Esophagus (tissue), 2 donors: ENCODE results near the gene GAA. TPM values are rescaled to one million over a fixed set of nuclear protein-coding genes. Genes with fewer than 3 reads are reported as not detected.

ENCODE experiments used
- H3K27ac ChIP-seq, 2 donors: one replicate each; pipeline ENCODE4 v1.5.1; 2013; ENCODE audit warnings: low read depth in 2 of 2, mild to moderate bottlenecking in 2 of 2, inconsistent platforms in 1 of 2, low read length in 1 of 2, moderate library complexity in 1 of 2
- H3K27me3 ChIP-seq, 2 donors: one replicate each; pipeline ENCODE4 v1.6.1; 2013; ENCODE audit warnings: low read length in 2 of 2, control low read depth in 1 of 2, mild to moderate bottlenecking in 1 of 2; ENCODE audit not compliant: insufficient read depth in 2 of 2, control insufficient read depth in 1 of 2
- H3K36me3 ChIP-seq, 2 donors: one replicate each; pipeline ENCODE4 v1.6.1; 2013; ENCODE audit warnings: low read length in 1 of 2; ENCODE audit not compliant: control insufficient read depth in 2 of 2, insufficient read depth in 2 of 2
- H3K4me1 ChIP-seq, 2 donors: one replicate each; pipeline ENCODE4 v1.6.1; 2013; ENCODE audit warnings: low read length in 1 of 2; ENCODE audit not compliant: control insufficient read depth in 2 of 2, insufficient read depth in 2 of 2
- H3K4me3 ChIP-seq, 2 donors: one replicate each; pipeline ENCODE4 v1.5.1; 2013; ENCODE audit warnings: low read length in 2 of 2, mild to moderate bottlenecking in 2 of 2, low read depth in 1 of 2, moderate library complexity in 1 of 2
- H3K9me3 ChIP-seq, 2 donors: one replicate each; pipeline ENCODE4 v1.6.1; 2013; ENCODE audit warnings: mild to moderate bottlenecking in 2 of 2, low read depth in 1 of 2, low read length in 1 of 2, moderate library complexity in 1 of 2; ENCODE audit not compliant: control insufficient read depth in 2 of 2, insufficient read depth in 1 of 2
- WGBS, 2 donors: extraction: QIAGEN DNeasy Blood & Tissue Kit; methylation state at CpG; one replicate each; pipeline ENCODE4 v1.1.7; 2013; 5-methylcytosine and 5-hydroxymethylcytosine counted together
- polyA plus RNA-seq, 2 donors: library from polyadenylated mRNA; stranded (reverse); fragments of 200-250 nt; gene quantifications; one replicate each; pipeline ENCODE4 v1.2.3, GENCODE V29; 2013
- donor health status: healthy with polysubstance abuse.
- donor health status: Bipolar disorder and iron deficiency.

Gene GAA
- polyA plus RNA-seq = 10 to 100 TPM; 10.1 to 14.3 TPM

DNA sequence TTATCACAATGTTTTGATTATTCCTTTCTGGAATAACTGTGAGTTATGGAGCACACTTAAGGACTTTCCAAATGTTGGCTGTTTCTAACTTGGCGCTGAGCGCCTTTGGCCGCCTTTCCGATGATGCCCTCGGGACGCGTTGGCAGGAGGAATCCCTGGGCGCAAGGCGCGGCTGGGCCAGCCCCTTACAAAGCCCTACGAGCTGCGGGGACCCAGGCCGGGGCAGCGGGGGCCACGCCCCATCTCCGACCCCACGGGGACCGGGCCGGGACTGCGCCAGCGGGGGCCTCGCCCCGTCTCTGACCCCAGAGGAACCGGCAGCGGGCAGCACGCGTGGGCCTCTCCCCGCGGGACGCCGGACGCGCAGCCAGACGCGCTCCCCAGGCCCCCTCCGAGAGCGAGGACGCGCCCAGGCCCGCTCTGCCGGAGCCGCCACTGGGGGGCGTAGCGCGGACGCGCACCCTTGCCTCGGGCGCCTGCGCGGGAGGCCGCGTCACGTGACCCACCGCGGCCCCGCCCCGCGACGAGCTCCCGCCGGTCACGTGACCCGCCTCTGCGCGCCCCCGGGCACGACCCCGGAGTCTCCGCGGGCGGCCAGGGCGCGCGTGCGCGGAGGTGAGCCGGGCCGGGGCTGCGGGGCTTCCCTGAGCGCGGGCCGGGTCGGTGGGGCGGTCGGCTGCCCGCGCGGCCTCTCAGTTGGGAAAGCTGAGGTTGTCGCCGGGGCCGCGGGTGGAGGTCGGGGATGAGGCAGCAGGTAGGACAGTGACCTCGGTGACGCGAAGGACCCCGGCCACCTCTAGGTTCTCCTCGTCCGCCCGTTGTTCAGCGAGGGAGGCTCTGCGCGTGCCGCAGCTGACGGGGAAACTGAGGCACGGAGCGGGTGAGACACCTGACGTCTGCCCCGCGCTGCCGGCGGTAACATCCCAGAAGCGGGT is at the start of gene GAA:
Gene GAA (plus strand): TSS at position 571 of the 935 bp plus-strand sequence. CDS start 3,006 bp downstream, outside the sequence.
- WGBS, 2 donors = 0% methylated on average over 109 to 114 of the region's 114 CpGs

DNA sequence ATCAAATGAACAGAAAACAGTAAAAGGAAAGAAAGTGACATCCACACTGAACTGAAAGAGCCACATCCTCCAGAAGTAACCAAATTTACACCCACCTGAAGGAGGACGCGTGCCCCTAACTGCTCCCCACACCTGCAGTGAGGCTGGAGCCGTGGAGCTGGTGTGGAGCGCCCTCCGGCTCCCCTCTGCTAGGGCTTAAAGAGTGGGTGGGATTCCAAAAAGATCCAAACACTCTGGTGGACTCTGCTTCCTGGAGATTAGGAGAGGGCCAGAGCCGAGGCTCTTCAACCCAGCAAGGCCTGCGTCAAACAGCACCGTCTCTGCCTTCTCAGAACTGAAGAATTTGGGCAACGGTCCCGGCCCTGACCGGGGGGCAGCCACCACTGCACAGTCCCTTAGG is 49.7 kb upstream of the GAA start:
- H3K27ac ChIP-seq = no peak overlapping the region
- no peak overlapping the region for H3K4me3 ChIP-seq
- WGBS, 2 donors = 92% methylated on average over 11 of the region's 11 CpGs
- no peaks in the 10 kb centered on the region for H3K4me1 ChIP-seq
- no peaks in the 10 kb centered on the region for H3K27me3 ChIP-seq
- H3K36me3 ChIP-seq = peaks cover 0 to 4% of the 10 kb centered on the region in 2 donors
- H3K9me3 ChIP-seq = no peaks in the 10 kb centered on the region

More for the DNA sequence above, at the start of gene GAA:
- H3K36me3 ChIP-seq = no peaks in the 10 kb centered on the region
- H3K9me3 ChIP-seq = no peaks in the 10 kb centered on the region
- peak within 1 kb of the TSS; percentile 83 for H3K27ac ChIP-seq
- H3K4me1 ChIP-seq = peaks cover 7 to 20% of the 10 kb centered on the region in 2 donors
- H3K27me3 ChIP-seq = no peaks in the 10 kb centered on the region
- peak within 1 kb of the TSS; percentile 76 to 86 for H3K4me3 ChIP-seq

- no peak overlapping the region for H3K4me3 ChIP-seq
- no peaks in the 10 kb centered on the region for H3K9me3 ChIP-seq
- peaks cover 0 to 4% of the 10 kb centered on the region in 2 donors for H3K36me3 ChIP-seq
- no peaks in the 10 kb centered on the region for H3K27me3 ChIP-seq
- no peaks in the 10 kb centered on the region for H3K4me1 ChIP-seq
- no peak overlapping the region for H3K27ac ChIP-seq
- 79 to 85% methylated on average over 10 of the region's 10 CpGs for WGBS, 2 donors
Measured at GRCh38 chr17:80053102-80053501, 48.3 kb upstream of the GAA start.

- WGBS, 2 donors = 90 to 91% methylated on average over 9 of the region's 9 CpGs
- Histone ChIP-seq H3K36me3 (no peaks in the 10 kb centered on the region), H3K9me3 (no peaks in the 10 kb centered on the region), H3K4me3 (no peak overlapping the region), H3K27ac (no peak overlapping the region), H3K27me3 (no peaks in the 10 kb centered on the region), H3K4me1 (no peaks in the 10 kb centered on the region)
Measured at GRCh38 chr17:80055597-80055996, 45.8 kb upstream of the GAA start.

DNA sequence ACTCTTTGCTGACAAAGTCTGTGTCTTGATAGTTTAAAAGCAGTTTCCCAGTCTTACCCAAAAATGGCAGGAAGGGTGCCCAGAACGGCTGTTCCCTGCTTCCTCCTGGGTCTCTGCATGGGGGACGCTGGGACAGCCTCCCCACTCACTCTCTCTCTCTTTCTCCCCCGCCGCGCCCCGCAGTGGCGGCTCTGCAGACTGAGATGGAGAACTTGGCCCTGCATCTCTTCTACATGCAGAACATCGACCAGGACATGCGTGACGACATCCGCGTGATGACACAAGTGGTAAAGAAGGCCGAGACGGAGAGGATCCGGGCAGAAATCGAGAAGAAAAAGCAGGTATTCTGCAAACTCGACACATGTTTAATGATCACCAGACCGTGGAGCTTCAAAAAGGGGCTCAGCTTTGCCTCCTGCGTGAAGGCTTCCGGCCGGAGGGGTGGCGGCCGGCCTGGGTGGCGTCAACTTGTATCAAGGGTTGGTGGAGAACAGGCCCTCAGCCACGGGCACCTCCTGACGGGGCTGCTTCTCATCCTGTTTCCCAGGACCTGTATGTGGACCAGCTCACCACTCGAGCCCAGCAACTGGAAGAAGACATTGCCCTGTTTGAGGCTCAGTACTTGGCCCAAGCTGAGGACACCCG is 42.9 kb upstream of the GAA start:
- no peaks in the 10 kb centered on the region for H3K9me3 ChIP-seq
- H3K36me3 ChIP-seq = no peaks in the 10 kb centered on the region
- H3K4me1 ChIP-seq = no peaks in the 10 kb centered on the region
- H3K27me3 ChIP-seq = no peaks in the 10 kb centered on the region
- no peak overlapping the region for H3K4me3 ChIP-seq
- 94 to 95% methylated on average over 27 to 28 of the region's 28 CpGs for WGBS, 2 donors
- no peak overlapping the region for H3K27ac ChIP-seq

- Histone ChIP-seq H3K4me3 (no peak overlapping the region), H3K4me1 (peaks cover 7 to 9% of the 10 kb centered on the region in 2 donors), H3K27ac (no peak overlapping the region), H3K27me3 (no peaks in the 10 kb centered on the region), H3K9me3 (no peaks in the 10 kb centered on the region), H3K36me3 (no peaks in the 10 kb centered on the region)
- 70 to 73% methylated on average over 4 of the region's 4 CpGs for WGBS, 2 donors
Measured at GRCh38 chr17:80060644-80061043, 40.7 kb upstream of the GAA start.

DNA sequence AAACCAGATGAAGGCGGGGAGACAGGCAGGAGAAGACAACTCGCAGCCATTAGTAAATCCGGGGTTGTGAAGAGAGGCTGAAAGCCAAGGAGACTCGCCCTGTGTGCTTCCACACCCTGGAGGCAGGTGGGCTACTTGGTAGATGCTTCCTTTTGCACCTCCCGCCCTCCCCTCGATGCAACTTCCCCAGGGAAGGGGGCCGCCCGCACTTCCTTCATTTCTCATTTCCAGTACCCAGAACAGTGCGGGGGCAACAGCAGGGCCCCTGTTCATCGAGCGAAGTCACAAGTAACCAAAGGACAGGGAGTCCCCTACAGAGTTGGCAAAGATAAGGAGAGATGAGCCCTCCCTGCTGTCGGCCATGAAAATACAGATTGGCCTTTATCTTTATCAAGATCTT is 40.0 kb upstream of the GAA start:
- Histone ChIP-seq H3K9me3 (no peaks in the 10 kb centered on the region), H3K4me3 (no peak overlapping the region), H3K36me3 (no peaks in the 10 kb centered on the region), H3K4me1 (peaks cover 7 to 12% of the 10 kb centered on the region in 2 donors), H3K27ac (no peak overlapping the region), H3K27me3 (no peaks in the 10 kb centered on the region)
- 84 to 90% methylated on average over 12 of the region's 12 CpGs for WGBS, 2 donors

DNA sequence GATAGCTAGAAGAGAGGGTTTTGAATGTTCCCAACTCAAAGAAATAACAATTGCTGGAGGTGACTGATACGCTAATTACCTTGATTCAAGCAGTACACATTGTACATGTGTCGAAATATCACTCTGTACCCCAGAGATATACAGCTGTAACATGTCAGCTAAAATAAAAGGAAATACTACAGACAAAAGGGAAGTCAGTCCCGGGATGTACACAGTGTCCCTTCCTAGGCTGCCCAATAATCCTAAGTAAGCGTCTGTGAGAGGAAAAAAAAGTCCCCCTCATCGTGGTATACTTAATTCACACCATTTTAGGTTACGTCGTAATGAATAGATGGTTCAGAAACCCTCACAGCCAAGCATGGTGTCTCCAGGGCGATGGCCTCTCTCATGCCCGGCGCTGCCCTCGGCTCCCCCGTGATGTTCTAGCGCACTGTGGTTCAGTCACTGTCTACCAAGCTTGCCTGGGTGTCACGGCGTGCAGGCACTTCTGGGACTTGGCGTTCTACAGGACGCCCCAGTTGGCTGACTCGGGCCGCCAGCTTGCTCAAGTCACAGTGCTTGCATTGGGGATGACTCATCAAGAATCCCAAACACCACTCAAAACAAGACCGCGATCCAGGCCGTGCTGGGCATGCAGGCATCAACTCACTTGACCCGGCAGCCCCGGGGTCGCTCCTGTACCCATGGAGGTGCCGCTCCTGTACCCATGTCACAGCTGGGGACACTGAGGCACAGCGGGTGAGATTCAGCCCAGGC is 37.4 kb upstream of the GAA start:
- Histone ChIP-seq H3K4me3 (no peak overlapping the region), H3K36me3 (no peaks in the 10 kb centered on the region), H3K9me3 (no peaks in the 10 kb centered on the region), H3K27ac (peak overlapping the region; percentile 29 to 34), H3K4me1 (peaks cover 7 to 13% of the 10 kb centered on the region in 2 donors), H3K27me3 (no peaks in the 10 kb centered on the region)
- WGBS, 2 donors = 69 to 72% methylated on average over 27 of the region's 27 CpGs

DNA sequence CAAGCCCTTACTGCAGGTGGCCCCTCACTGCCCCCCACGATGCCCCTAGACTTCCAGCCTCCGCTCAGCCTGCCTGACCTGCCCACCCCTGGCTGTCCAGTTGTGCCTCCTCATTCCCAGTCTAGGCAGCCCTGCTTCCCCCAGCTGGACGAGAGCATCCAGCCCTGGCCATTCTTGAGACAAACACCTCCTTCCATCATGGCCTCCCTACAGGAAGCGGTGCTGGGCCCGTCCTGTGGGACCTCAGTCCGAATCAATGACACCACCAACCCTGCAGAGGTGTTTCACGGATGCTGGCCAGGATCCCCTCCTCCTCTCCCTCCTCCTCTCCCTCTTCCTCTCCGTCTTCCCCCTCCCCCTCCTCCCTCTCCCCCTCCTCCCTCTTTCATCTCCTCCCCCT is 36.7 kb upstream of the GAA start:
- H3K9me3 ChIP-seq = no peaks in the 10 kb centered on the region
- H3K36me3 ChIP-seq = no peaks in the 10 kb centered on the region
- peaks cover 7 to 13% of the 10 kb centered on the region in 2 donors for H3K4me1 ChIP-seq
- 83 to 86% methylated on average over 8 of the region's 8 CpGs for WGBS, 2 donors
- peak overlapping the region; percentile 18 to 29 for H3K27ac ChIP-seq
- H3K4me3 ChIP-seq = no peak overlapping the region
- H3K27me3 ChIP-seq = no peaks in the 10 kb centered on the region
